Naive thymus-derived CD8-positive, alpha-beta T cell (primary cell): ENCODE results near the gene ACSL6. TPM values are rescaled to one million over a fixed set of nuclear protein-coding genes. Genes with fewer than 3 reads are reported as not detected.

Experiments
- ATAC-seq, 2 donors: fragments of 150-1000 bp; cut with Tn5 transposase in 1 of 2; sonication (Bioruptor Pico), chemical (Tn5 transposase) in 1 of 2; 1 replicate in 1 of 2; 2 replicates in 1 of 2; pipeline ENCODE4 v1.10.0; 2021; ENCODE audit warnings: mild to moderate bottlenecking in 2 of 2, moderate library complexity in 2 of 2
- POLR2A ChIA-PET: fragments of 350-600 bp; sonication (Branson Sonifier 250); formaldehyde crosslinking; loops from one replicate; lab custom pipeline; 2021; ENCODE audit warnings: antibody characterized with exemption; lab: Charles Lee
- DNase-seq, 10 donors: peaks; one replicate each; pipeline versions ENCODE4 v3.0.0 to v3.0.0-alpha.2; 2020 to 2022
- H3K27ac Mint-ChIP-seq, 10 donors: one replicate each; pipeline ENCODE4 v1.8.0; 2020 to 2022; ENCODE audit warnings: mild to moderate bottlenecking in 10 of 10, mixed read lengths in 10 of 10, moderate library complexity in 4 of 10, inconsistent platforms in 1 of 10
- H3K27me3 Mint-ChIP-seq, 5 donors: one replicate each; pipeline ENCODE4 v1.8.0; 2021 to 2022; ENCODE audit warnings: mixed read lengths in 5 of 5
- H3K36me3 Mint-ChIP-seq, 3 donors: one replicate each; pipeline ENCODE4 v1.8.0; 2020 to 2022; ENCODE audit warnings: mixed read lengths in 3 of 3, mild to moderate bottlenecking in 2 of 3, inconsistent platforms in 1 of 3
- H3K4me1 Mint-ChIP-seq, 4 donors: one replicate each; pipeline ENCODE4 v1.8.0; 2021 to 2022; ENCODE audit warnings: mixed read lengths in 4 of 4
- H3K4me3 Mint-ChIP-seq, 10 donors: one replicate each; pipeline ENCODE4 v1.8.0; 2020 to 2022; ENCODE audit warnings: mild to moderate bottlenecking in 10 of 10, mixed read lengths in 10 of 10, moderate library complexity in 6 of 10, inconsistent platforms in 1 of 10
- H3K9me3 Mint-ChIP-seq, 9 donors: one replicate each; pipeline ENCODE4 v1.8.0; 2020 to 2022; ENCODE audit warnings: mixed read lengths in 9 of 9, mild to moderate bottlenecking in 3 of 9, inconsistent platforms in 1 of 9, moderate library complexity in 1 of 9
- polyA plus RNA-seq, 3 donors: library from polyadenylated mRNA; unstranded; fragments of 300-500 nt; fragmentation: Illumina TruSeq; gene quantifications; one replicate each; pipeline ENCODE4 v1.2.3, GENCODE V29; 2021
- total RNA-seq, 8 experiments: library from RNA in 2 of 8; stranded (reverse) in 2 of 8; gene quantifications; one replicate each; pipeline ENCODE4 v1.2.3 and lab custom pipeline; 2021 to 2026

The ACSL6 gene
- total RNA-seq (10 to 100 TPM; 40.0 to 41.8 TPM), polyA plus RNA-seq (10 to 100 TPM; 11.4 to 16.5 (median 14.0) TPM), total RNA-seq (lab: John Stamatoyannopoulos, UW) (1.9 to 15.1 (median 11.0) reads per million in 6 experiments)

DNA sequence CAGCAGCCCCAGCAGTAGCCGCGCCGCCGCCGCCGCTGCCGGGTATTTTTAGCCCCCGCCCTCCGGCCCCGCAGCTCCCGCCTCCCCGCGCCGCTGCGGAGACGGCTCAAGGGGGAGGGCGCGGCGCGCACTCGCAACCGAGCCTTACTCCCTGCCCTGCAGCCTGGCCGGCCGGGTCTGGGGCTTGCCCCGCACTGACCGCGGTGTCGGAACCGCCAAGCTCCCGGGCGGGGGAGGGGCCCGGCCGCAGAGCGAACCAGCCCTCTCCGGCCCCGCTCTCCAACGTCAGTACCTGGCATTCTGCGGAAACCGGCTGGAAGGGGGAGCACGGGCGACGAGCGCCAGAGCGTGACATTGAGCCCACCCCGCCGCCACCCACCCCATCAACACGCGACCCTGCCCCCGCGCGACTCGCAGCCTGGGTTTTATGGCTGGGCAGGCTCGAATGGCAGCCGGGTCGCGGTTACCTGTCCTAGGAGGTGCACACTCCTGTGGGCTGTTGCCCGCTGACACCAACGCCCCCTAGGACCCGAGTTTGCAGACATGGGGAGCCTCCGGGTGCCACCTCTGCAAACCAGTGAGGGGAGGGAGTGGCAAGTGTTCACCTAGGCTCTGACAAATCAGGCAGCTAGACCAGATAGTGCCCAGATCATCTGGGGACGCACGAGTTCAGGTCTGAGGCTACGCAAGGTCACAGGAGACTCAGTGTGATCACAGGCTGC, at the start of gene ACSL6:
ACSL6 (minus strand) TSS at position 37 of the 722 bp plus-strand sequence. CDS start 105 bp downstream, outside the sequence.
- no peaks in the 10 kb centered on the region for H3K9me3 Mint-ChIP-seq
- peak within 1 kb of the TSS; percentile 74 to 89 (median 80) for H3K4me3 Mint-ChIP-seq
- POLR2A ChIA-PET = interaction anchor here (0.8 kb wide), 1 partner anchor 10 kb away, joined by 4 read pairs; no protein-coding TSS in a partner anchor
- DNase-seq (peak in 9 of 10 donors; percentile 10 to 58 (median 39)), ATAC-seq (peak; percentile 71 to 82)
- H3K4me1 Mint-ChIP-seq = peaks cover 16 to 38% (median 29%) of the 10 kb centered on the region in 4 donors
- peaks cover 4 to 31% (median 21%) of the 10 kb centered on the region in 5 donors for H3K27me3 Mint-ChIP-seq
- peak within 1 kb of the TSS in 4 of 10 donors; percentile 23 to 90 (median 36) for H3K27ac Mint-ChIP-seq
- H3K36me3 Mint-ChIP-seq = no peaks in the 10 kb centered on the region

DNA sequence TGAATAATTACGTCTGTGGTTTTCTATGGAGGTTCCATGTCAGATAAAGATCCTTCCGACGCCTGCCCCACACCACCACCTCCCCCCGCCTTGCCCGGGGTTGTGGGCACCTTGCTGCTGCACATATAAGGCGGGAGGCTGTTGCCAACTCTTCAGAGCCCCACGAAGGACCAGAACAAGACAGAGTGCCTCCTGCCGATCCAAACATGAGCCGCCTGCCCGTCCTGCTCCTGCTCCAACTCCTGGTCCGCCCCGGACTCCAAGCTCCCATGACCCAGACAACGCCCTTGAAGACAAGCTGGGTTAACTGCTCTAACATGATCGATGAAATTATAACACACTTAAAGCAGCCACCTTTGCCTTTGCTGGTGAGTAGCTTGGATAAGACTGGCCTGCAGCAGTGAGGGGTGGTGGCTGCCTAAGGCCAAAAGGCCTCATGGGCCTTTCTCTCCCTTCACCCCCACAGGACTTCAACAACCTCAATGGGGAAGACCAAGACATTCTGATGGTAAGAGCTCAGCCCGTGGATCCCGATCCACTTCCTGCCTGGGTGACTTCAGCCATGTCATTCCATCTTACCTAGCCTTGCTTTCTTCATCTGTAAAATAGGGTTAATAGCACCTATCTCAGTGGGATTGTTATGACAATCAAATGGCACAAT, 49.2 kb upstream of the ACSL6 start, which contains the start of gene IL3:
IL3 (plus strand) TSS at position 155 of the 661 bp plus-strand sequence; CDS start at position 207, 52 bp downstream.
- Mint-ChIP-seq H3K27ac (peak within 1 kb of the TSS in 4 of 10 donors; percentile 17 to 40 (median 30)), H3K27me3 (no peaks in the 10 kb centered on the region), H3K9me3 (no peaks in the 10 kb centered on the region), H3K36me3 (no peaks in the 10 kb centered on the region), H3K4me1 (peaks cover 18 to 38% (median 33%) of the 10 kb centered on the region in 4 donors), H3K4me3 (no peak within 1 kb of the TSS)
- DNase-seq (peak in 2 of 10 donors; percentile 15 to 54), ATAC-seq (no peak)
- POLR2A ChIA-PET = interaction anchor here (0.6 kb wide), 1 partner anchor 933 kb away, joined by 3 read pairs; no protein-coding TSS in a partner anchor

GRCh38 chr5:132059696-132060500, 48.4 kb upstream of the ACSL6 start:
- H3K4me1 Mint-ChIP-seq = peaks cover 16 to 43% (median 39%) of the 10 kb centered on the region in 4 donors
- no peaks in the 10 kb centered on the region for H3K9me3 Mint-ChIP-seq
- peak overlapping the region in 3 of 10 donors; percentile 21 to 40 (median 38) for H3K27ac Mint-ChIP-seq
- H3K36me3 Mint-ChIP-seq = no peaks in the 10 kb centered on the region
- no peaks in the 10 kb centered on the region for H3K27me3 Mint-ChIP-seq
- POLR2A ChIA-PET = no interaction called here
- DNase-seq = peak in 2 of 10 donors; percentile 6 to 45
- H3K4me3 Mint-ChIP-seq = no peak overlapping the region
- ATAC-seq = no peak

- ATAC-seq (no peak), DNase-seq (peak in 1 of 10 donors; percentile 14)
- Mint-ChIP-seq H3K4me3 (no peak overlapping the region), H3K4me1 (peaks cover 17 to 45% (median 43%) of the 10 kb centered on the region in 4 donors), H3K9me3 (no peaks in the 10 kb centered on the region), H3K27me3 (no peaks in the 10 kb centered on the region), H3K27ac (peak overlapping the region in 4 of 10 donors; percentile 21 to 49 (median 38)), H3K36me3 (no peaks in the 10 kb centered on the region)
- POLR2A ChIA-PET = no interaction called here
Measured at GRCh38 chr5:132059043-132059695, 47.7 kb upstream of the ACSL6 start.

DNA sequence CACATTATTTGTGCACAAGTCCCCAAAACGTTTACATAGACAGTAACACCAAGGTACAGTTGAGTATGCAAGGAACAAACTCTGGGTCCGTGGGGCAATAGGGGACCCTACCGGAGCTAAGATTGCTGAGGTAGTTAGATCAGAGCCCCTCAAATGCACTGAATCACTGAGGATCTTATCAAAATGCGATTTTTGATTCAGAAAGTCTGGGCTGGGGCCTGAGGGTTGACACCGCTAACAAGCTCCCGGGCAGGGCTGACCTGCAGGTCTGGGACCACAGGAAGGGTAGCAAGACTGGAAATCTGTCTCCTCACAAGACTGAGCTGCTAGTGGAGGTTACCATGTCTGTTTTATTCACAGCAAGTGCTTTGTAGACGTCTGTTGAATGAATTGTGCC, 47.2 kb upstream of the ACSL6 start:
- Mint-ChIP-seq H3K9me3 (no peaks in the 10 kb centered on the region), H3K4me3 (no peak overlapping the region), H3K27ac (no peak overlapping the region), H3K27me3 (no peaks in the 10 kb centered on the region), H3K36me3 (no peaks in the 10 kb centered on the region), H3K4me1 (peaks cover 17 to 46% (median 41%) of the 10 kb centered on the region in 4 donors)
- POLR2A ChIA-PET = no interaction called here
- DNase-seq (peak in 1 of 10 donors; percentile 10), ATAC-seq (no peak)

DNA sequence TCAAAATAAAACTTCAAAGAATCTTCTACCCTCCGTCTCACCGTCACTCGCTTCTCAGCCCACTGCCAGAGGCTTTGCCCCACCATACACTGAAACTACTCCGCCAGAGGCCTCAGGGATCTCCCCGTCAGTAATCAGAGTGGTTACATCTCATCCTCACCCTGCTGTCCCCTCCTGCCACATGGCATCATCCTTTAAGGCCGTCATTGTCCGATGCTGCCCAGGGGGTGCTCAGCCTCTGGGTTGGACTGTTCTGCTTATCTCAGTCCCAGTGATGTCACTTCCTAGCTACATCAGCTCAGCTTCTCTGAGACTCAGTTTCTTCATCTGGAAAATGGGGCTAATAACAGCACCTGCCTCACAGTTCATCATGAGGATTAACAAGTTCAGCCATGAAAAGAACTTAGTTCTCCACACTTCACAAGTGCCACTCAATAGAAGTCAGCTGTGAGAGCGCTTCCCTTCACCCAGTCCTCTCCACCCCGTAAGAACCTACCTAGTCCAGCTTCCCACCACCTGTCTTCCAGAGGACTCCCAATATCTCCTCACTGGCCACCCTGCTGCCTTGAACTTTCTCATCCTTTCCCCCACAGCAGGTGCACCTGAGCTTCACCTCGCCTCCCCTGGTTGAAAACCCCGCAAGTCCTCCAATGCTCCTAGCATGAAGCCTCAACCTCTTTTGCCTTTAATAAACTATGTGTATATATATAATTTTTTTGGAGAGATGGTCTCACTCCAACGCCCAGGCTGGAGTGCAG, 46.2 kb upstream of the ACSL6 start:
- H3K27ac Mint-ChIP-seq = peak overlapping the region in 6 of 10 donors; percentile 3 to 83 (median 42)
- POLR2A ChIA-PET = no interaction called here
- DNase-seq (peak in 2 of 10 donors; percentile 13 to 35), ATAC-seq (peak in 1 of 2 donors; percentile 37)
- H3K9me3 Mint-ChIP-seq = no peaks in the 10 kb centered on the region
- peak overlapping the region in 3 of 10 donors; percentile 23 to 70 (median 34) for H3K4me3 Mint-ChIP-seq
- no peaks in the 10 kb centered on the region for H3K27me3 Mint-ChIP-seq
- no peaks in the 10 kb centered on the region for H3K36me3 Mint-ChIP-seq
- H3K4me1 Mint-ChIP-seq = peaks cover 17 to 40% (median 37%) of the 10 kb centered on the region in 4 donors

DNA sequence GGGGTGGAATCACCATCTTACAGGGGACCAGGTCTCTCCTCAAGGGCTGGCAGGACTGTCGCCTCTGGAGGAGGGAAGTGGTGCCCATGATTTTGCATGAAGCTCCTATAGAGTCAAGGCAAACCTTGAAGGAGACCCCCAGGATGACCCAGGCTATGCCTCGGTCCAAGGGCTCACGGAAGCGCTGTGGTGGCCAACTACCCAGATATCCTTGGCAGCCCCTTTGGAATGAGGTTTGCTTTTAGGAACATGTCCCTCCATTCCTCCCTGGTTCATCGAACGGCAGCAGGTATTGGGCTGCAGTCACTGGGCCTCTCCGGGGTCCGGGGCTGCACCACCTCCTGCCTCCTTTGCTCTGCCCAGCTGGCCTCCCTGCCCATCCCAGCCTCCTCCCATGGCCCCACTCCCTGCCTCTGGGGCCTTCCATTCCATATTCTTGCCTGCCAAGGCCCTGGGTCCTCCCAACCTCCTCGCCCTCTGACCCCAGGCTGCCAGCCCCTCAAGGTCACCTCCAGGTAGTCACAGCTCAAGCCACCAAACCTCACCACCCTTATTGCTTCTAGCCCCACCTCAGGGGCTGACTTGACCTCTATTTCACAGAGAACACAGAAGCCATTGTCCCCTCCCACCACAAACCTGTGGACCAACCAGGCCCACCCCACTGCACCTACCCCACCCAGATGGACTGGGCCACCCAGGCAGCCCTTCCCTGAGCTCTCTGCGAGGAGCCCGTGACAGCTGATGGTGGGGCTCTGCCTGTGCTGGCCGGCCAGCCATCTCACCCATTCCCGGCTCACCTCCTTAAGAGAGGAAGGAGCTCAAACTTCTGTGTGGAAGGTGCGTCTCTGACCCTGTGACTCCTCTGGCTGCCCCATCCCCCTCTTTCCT, 45.4 kb upstream of the ACSL6 start:
- ATAC-seq (no peak), DNase-seq (peak in 2 of 10 donors; percentile 17 to 42)
- no peaks in the 10 kb centered on the region for H3K9me3 Mint-ChIP-seq
- H3K4me3 Mint-ChIP-seq = peak overlapping the region in 3 of 10 donors; percentile 23 to 70 (median 34)
- H3K27me3 Mint-ChIP-seq = no peaks in the 10 kb centered on the region
- H3K4me1 Mint-ChIP-seq = peaks cover 17 to 40% (median 37%) of the 10 kb centered on the region in 4 donors
- H3K36me3 Mint-ChIP-seq = peaks cover 0 to 2% (median 0%) of the 10 kb centered on the region in 3 donors
- POLR2A ChIA-PET = no interaction called here
- H3K27ac Mint-ChIP-seq = peak overlapping the region in 6 of 10 donors; percentile 3 to 83 (median 46)

GRCh38 chr5:132055808-132056609, 44.6 kb upstream of the ACSL6 start:
- Mint-ChIP-seq H3K4me3 (peak overlapping the region in 2 of 10 donors; percentile 25 to 53), H3K27ac (peak overlapping the region in 3 of 10 donors; percentile 44 to 65 (median 65)), H3K27me3 (peaks cover 0 to 8% (median 0%) of the 10 kb centered on the region in 5 donors), H3K36me3 (peaks cover 0 to 2% (median 0%) of the 10 kb centered on the region in 3 donors), H3K9me3 (no peaks in the 10 kb centered on the region), H3K4me1 (peaks cover 17 to 40% (median 37%) of the 10 kb centered on the region in 4 donors)
- DNase-seq (peak in 5 of 10 donors; percentile 13 to 58 (median 23)), ATAC-seq (peak; percentile 42 to 84)
- POLR2A ChIA-PET = no interaction called here

DNA sequence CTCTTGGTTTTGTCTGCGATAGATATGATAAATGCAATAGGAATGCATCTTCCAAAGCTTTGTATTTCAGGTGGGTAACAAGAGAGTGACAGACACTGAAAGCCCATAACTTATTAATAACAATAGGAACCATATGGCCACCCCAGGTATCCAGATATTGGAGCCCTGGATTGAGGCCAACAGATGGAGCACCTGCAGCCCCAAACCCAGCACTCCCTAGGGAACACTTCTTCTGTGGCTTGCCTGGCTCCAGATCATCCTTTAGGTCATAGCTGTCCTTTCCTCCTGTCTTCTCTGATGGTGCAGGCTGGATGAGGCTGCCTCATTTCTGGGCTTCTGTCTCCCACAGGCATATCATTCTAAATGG, 44.0 kb upstream of the ACSL6 start:
- no peaks in the 10 kb centered on the region for H3K9me3 Mint-ChIP-seq
- POLR2A ChIA-PET = no interaction called here
- peaks cover 15 to 40% (median 37%) of the 10 kb centered on the region in 4 donors for H3K4me1 Mint-ChIP-seq
- H3K27ac Mint-ChIP-seq = peak overlapping the region in 3 of 10 donors; percentile 11 to 65 (median 48)
- peaks cover 0 to 14% (median 4%) of the 10 kb centered on the region in 5 donors for H3K27me3 Mint-ChIP-seq
- peaks cover 0 to 2% (median 0%) of the 10 kb centered on the region in 3 donors for H3K36me3 Mint-ChIP-seq
- no peak overlapping the region for H3K4me3 Mint-ChIP-seq
- DNase-seq = peak in 1 of 10 donors; percentile 10
- ATAC-seq = no peak
